ENCODE data around the gene FOSL1. TPM values are rescaled to one million over a fixed set of nuclear protein-coding genes. Genes with fewer than 3 reads are reported as not detected.
A peak's percentile ranks its signal among the peaks of the same experiment; 100 is the strongest.

Gene FOSL1
- total and polyA plus RNA-seq, 5 donors: 0.57 to 5.5 (median 0.97) TPM

- 45% methylated on average over 4 of the region's 4 CpGs for WGBS
- H3K27me3 ChIP-seq (ENCODE audit: control insufficient read depth, insufficient read depth): no peaks in the 10 kb centered on the region
- H3K9me3 ChIP-seq (ENCODE audit: control insufficient read depth, low read length): no peaks in the 10 kb centered on the region
- ATAC-seq (no peak), DNase-seq (no peak)
- intact Hi-C loops (cut with DNase I): no loop called here
- no peaks in the 10 kb centered on the region for H3K4me1 ChIP-seq (ENCODE audit: control insufficient read depth, insufficient read depth, low read length)
- H3K27ac ChIP-seq (ENCODE audit: low read length): no peak overlapping the region
- no peak overlapping the region for H3K4me3 ChIP-seq (ENCODE audit: low read length)
Measured at GRCh38 chr11:65937766-65938165, 37.6 kb upstream of the FOSL1 start.

- DNase-seq: no peak
- no peak for ATAC-seq
- no peaks in the 10 kb centered on the region for H3K4me1 ChIP-seq (ENCODE audit: control insufficient read depth, insufficient read depth, low read length)
- H3K27me3 ChIP-seq (ENCODE audit: control insufficient read depth, insufficient read depth): no peaks in the 10 kb centered on the region
- H3K4me3 ChIP-seq (ENCODE audit: low read length): no peak overlapping the region
- no peak overlapping the region for H3K27ac ChIP-seq (ENCODE audit: low read length)
- WGBS: 44% methylated on average over 4 of the region's 4 CpGs
- intact Hi-C loops (cut with DNase I): no loop called here
- no peaks in the 10 kb centered on the region for H3K9me3 ChIP-seq (ENCODE audit: control insufficient read depth, low read length)
Measured at GRCh38 chr11:65934014-65934413, 33.8 kb upstream of the FOSL1 start.

- intact Hi-C loops (cut with DNase I): no loop called here
- H3K4me1 ChIP-seq (ENCODE audit: control insufficient read depth, insufficient read depth, low read length): no peaks in the 10 kb centered on the region
- 29% methylated on average over 9 of the region's 9 CpGs for whole genome bisulfite sequencing
- no peaks in the 10 kb centered on the region for H3K9me3 ChIP-seq (ENCODE audit: control insufficient read depth, low read length)
- no peaks in the 10 kb centered on the region for H3K27me3 ChIP-seq (ENCODE audit: control insufficient read depth, insufficient read depth)
- H3K27ac ChIP-seq (ENCODE audit: low read length): no peak overlapping the region
- no peak overlapping the region for H3K4me3 ChIP-seq (ENCODE audit: low read length)
- ATAC-seq: no peak
- no peak for DNase-seq
Measured at GRCh38 chr11:65932558-65932919, 32.4 kb upstream of the FOSL1 start.

- no peaks in the 10 kb centered on the region for H3K9me3 ChIP-seq (ENCODE audit: control insufficient read depth, low read length)
Measured at GRCh38 chr11:65931773-65932557, 31.8 kb upstream of the FOSL1 start.

GRCh38 chr11:65928667-65929066, 28.5 kb upstream of the FOSL1 start:
- no peaks in the 10 kb centered on the region for H3K27me3 ChIP-seq (ENCODE audit: control insufficient read depth, insufficient read depth)
- no peak for DNase-seq
- intact Hi-C loops (cut with DNase I): no loop called here
- no peak overlapping the region for H3K4me3 ChIP-seq (ENCODE audit: low read length)
- no peak for ATAC-seq
- 57% methylated on average over 6 of the region's 6 CpGs for WGBS
- H3K4me1 ChIP-seq (ENCODE audit: control insufficient read depth, insufficient read depth, low read length): no peaks in the 10 kb centered on the region
- no peak overlapping the region for H3K27ac ChIP-seq (ENCODE audit: low read length)
- H3K9me3 ChIP-seq (ENCODE audit: control insufficient read depth, low read length): no peaks in the 10 kb centered on the region

More at GRCh38 chr11:65931773-65932557, 31.8 kb upstream of the FOSL1 start:
- Histone ChIP-seq H3K4me1 (ENCODE audit: control insufficient read depth, insufficient read depth, low read length) (no peaks in the 10 kb centered on the region), H3K27ac (ENCODE audit: low read length) (no peak overlapping the region), H3K4me3 (ENCODE audit: low read length) (no peak overlapping the region), H3K27me3 (ENCODE audit: control insufficient read depth, insufficient read depth) (no peaks in the 10 kb centered on the region)
- no peak for DNase-seq
- intact Hi-C loops (cut with DNase I): no loop called here
- ATAC-seq: no peak
- WGBS: 47% methylated on average over 13 of the region's 13 CpGs

- no peak overlapping the region for H3K27ac ChIP-seq (ENCODE audit: low read length)
- peak; percentile 24 to 27 for ATAC-seq
- intact Hi-C loops (cut with DNase I): no loop called here
- H3K27me3 ChIP-seq (ENCODE audit: control insufficient read depth, insufficient read depth): no peaks in the 10 kb centered on the region
- no peaks in the 10 kb centered on the region for H3K4me1 ChIP-seq (ENCODE audit: control insufficient read depth, insufficient read depth, low read length)
- H3K9me3 ChIP-seq (ENCODE audit: control insufficient read depth, low read length): no peaks in the 10 kb centered on the region
- WGBS: 56% methylated on average over 9 of the region's 9 CpGs
- DNase-seq: peak in 2 of 3 donors; percentile 13 to 57
- H3K4me3 ChIP-seq (ENCODE audit: low read length): no peak overlapping the region
Measured at GRCh38 chr11:65927904-65928397, 27.8 kb upstream of the FOSL1 start.

- no peak for DNase-seq
- H3K9me3 ChIP-seq (ENCODE audit: control insufficient read depth, low read length): no peaks in the 10 kb centered on the region
- peaks cover 2% of the 10 kb centered on the region for H3K4me1 ChIP-seq (ENCODE audit: control insufficient read depth, insufficient read depth, low read length)
- intact Hi-C loops (cut with DNase I): no loop called here
- no peak for ATAC-seq
- no peaks in the 10 kb centered on the region for H3K27me3 ChIP-seq (ENCODE audit: control insufficient read depth, insufficient read depth)
- no peak overlapping the region for H3K27ac ChIP-seq (ENCODE audit: low read length)
- H3K4me3 ChIP-seq (ENCODE audit: low read length): no peak overlapping the region
- WGBS: 35% methylated on average over 2 of the region's 2 CpGs
Measured at GRCh38 chr11:65925397-65925796, 25.2 kb upstream of the FOSL1 start.

- Histone ChIP-seq H3K9me3 (ENCODE audit: control insufficient read depth, low read length) (no peaks in the 10 kb centered on the region), H3K4me3 (ENCODE audit: low read length) (no peak overlapping the region), H3K27ac (ENCODE audit: low read length) (no peak overlapping the region), H3K27me3 (ENCODE audit: control insufficient read depth, insufficient read depth) (no peaks in the 10 kb centered on the region), H3K4me1 (ENCODE audit: control insufficient read depth, insufficient read depth, low read length) (peaks cover 10% of the 10 kb centered on the region)
- WGBS: 82% methylated on average over 3 of the region's 3 CpGs
- no peak for DNase-seq
- intact Hi-C loops (cut with DNase I): no loop called here
- ATAC-seq: no peak
Measured at GRCh38 chr11:65922565-65922964, 22.4 kb upstream of the FOSL1 start.

GRCh38 chr11:65921876-65922275, 21.7 kb upstream of the FOSL1 start:
- intact Hi-C loops (cut with DNase I): no loop called here
- WGBS: 92% methylated on average over 10 of the region's 10 CpGs
- no peak for ATAC-seq

GRCh38 chr11:65921033-65921555, 20.9 kb upstream of the FOSL1 start:
- 85% methylated on average over 12 of the region's 12 CpGs for WGBS
- DNase-seq (peak in 2 of 3 donors; percentile 54), ATAC-seq (no peak)
- Histone ChIP-seq H3K27ac (ENCODE audit: low read length) (no peak overlapping the region), H3K4me1 (ENCODE audit: control insufficient read depth, insufficient read depth, low read length) (peaks cover 10% of the 10 kb centered on the region), H3K27me3 (ENCODE audit: control insufficient read depth, insufficient read depth) (no peaks in the 10 kb centered on the region), H3K4me3 (ENCODE audit: low read length) (no peak overlapping the region), H3K9me3 (ENCODE audit: control insufficient read depth, low read length) (no peaks in the 10 kb centered on the region)
- intact Hi-C loops (cut with DNase I): no loop called here

More at GRCh38 chr11:65921876-65922275, 21.7 kb upstream of the FOSL1 start:
- no peaks in the 10 kb centered on the region for H3K27me3 ChIP-seq (ENCODE audit: control insufficient read depth, insufficient read depth)
- no peaks in the 10 kb centered on the region for H3K9me3 ChIP-seq (ENCODE audit: control insufficient read depth, low read length)
- peaks cover 10% of the 10 kb centered on the region for H3K4me1 ChIP-seq (ENCODE audit: control insufficient read depth, insufficient read depth, low read length)
- peak in 1 of 3 donors; percentile 32 for DNase-seq
- H3K4me3 ChIP-seq (ENCODE audit: low read length): no peak overlapping the region
- no peak overlapping the region for H3K27ac ChIP-seq (ENCODE audit: low read length)

GRCh38 chr11:65920372-65920802, 20.2 kb upstream of the FOSL1 start:
- Histone ChIP-seq H3K4me3 (ENCODE audit: low read length) (peak overlapping the region; percentile 92), H3K9me3 (ENCODE audit: control insufficient read depth, low read length) (no peaks in the 10 kb centered on the region), H3K27ac (ENCODE audit: low read length) (no peak overlapping the region), H3K4me1 (ENCODE audit: control insufficient read depth, insufficient read depth, low read length) (peaks cover 17% of the 10 kb centered on the region), H3K27me3 (ENCODE audit: control insufficient read depth, insufficient read depth) (no peaks in the 10 kb centered on the region)
- DNase-seq (peak; percentile 35 to 64 (median 61)), ATAC-seq (no peak)
- intact Hi-C loops (cut with DNase I): no loop called here
- 55% methylated on average over 15 of the region's 15 CpGs for WGBS
